Dendritic cell treated with granulocyte-macrophage colony-stimulating factor and Interleukin-4, amounts not matched to agents 40 ng/mL and 50 ng/mL, for 4 days (primary cell): ENCODE measurements around the gene ALKBH7.
A peak's percentile ranks its signal among the peaks of the same experiment; 100 is the strongest.
"Not testable (repeated sequence)": the region's sequence is repeated elsewhere in the genome, so short reads cannot be mapped to it uniquely, and the experiment has no call there.

Experiments
- H3K27ac Mint-ChIP-seq: one replicate; pipeline ENCODE4 v1.8.0; 2022; ENCODE audit warnings: mild to moderate bottlenecking, mixed read lengths
- H3K27me3 Mint-ChIP-seq: one replicate; pipeline ENCODE4 v1.8.0; 2022; ENCODE audit warnings: mild to moderate bottlenecking, mixed read lengths
- H3K36me3 Mint-ChIP-seq: one replicate; pipeline ENCODE4 v1.8.0; 2022; ENCODE audit warnings: low read depth, mixed read lengths
- H3K4me1 Mint-ChIP-seq: one replicate; pipeline ENCODE4 v1.8.0; 2022; ENCODE audit warnings: low read depth, mixed read lengths
- H3K4me3 Mint-ChIP-seq: one replicate; pipeline ENCODE4 v1.8.0; 2022; ENCODE audit warnings: mild to moderate bottlenecking, moderate library complexity, mixed read lengths
- H3K9me3 Mint-ChIP-seq: one replicate; pipeline ENCODE4 v1.8.0; 2022; ENCODE audit warnings: mixed read lengths
- intact Hi-C: fragments of 100-400 bp; cut with micrococcal nuclease; formaldehyde crosslinking; loops from one replicate; pipeline ENCODE4 v1.15.0; 2022

The ALKBH7 gene

DNA sequence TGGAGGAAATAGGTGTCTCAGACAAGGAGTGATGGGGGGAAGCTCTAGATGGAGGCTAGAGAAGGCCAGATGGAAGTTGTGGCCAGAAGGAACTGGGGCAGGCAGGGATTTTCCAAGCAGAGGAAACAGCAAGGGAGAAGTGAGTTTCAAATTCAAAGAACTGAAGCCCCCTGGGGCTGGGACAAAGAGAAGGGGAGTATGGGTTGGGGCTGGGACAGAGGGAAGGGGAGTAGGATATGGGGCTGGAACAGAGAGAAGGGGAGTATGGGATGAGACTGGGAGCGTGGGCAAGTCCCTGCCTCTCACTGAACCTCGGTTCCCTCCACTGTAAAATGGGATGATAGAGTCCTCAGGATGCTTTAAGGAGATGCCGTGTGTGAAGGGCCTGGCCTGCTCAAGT is 22.2 kb downstream of the ALKBH7 start:
- H3K36me3 Mint-ChIP-seq = peaks cover 41% of the 10 kb centered on the region
- no peaks in the 10 kb centered on the region for H3K9me3 Mint-ChIP-seq
- H3K4me3 Mint-ChIP-seq = no peak overlapping the region
- H3K4me1 Mint-ChIP-seq = peaks cover 34% of the 10 kb centered on the region
- H3K27me3 Mint-ChIP-seq = no peaks in the 10 kb centered on the region
- H3K27ac Mint-ChIP-seq = peak overlapping the region; percentile 97
- intact Hi-C loops = no loop called here

DNA sequence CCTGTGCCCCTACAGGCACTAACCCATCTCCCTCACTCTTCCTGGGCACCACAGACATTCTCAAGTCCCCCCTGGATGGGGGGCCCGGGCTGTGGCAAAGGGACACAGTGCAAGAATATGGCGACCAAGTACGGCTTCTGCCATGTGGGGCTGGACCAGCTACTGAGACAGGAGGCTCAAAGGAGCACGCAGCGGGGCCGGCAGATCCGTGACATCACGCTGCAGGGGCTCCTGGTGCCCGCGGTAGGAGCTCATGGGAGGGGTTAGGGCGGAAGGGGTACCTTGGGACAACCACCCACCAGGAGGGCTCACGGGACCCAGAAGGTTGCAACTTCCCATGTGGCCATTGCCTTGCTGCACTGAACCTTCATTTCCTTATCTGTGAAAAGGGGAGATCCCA is 23.7 kb downstream of the ALKBH7 start:
- intact Hi-C loops = no loop called here
- Mint-ChIP-seq H3K27ac (no peak overlapping the region), H3K36me3 (peaks cover 28% of the 10 kb centered on the region), H3K27me3 (no peaks in the 10 kb centered on the region), H3K4me1 (peaks cover 28% of the 10 kb centered on the region), H3K4me3 (no peak overlapping the region), H3K9me3 (no peaks in the 10 kb centered on the region)

DNA sequence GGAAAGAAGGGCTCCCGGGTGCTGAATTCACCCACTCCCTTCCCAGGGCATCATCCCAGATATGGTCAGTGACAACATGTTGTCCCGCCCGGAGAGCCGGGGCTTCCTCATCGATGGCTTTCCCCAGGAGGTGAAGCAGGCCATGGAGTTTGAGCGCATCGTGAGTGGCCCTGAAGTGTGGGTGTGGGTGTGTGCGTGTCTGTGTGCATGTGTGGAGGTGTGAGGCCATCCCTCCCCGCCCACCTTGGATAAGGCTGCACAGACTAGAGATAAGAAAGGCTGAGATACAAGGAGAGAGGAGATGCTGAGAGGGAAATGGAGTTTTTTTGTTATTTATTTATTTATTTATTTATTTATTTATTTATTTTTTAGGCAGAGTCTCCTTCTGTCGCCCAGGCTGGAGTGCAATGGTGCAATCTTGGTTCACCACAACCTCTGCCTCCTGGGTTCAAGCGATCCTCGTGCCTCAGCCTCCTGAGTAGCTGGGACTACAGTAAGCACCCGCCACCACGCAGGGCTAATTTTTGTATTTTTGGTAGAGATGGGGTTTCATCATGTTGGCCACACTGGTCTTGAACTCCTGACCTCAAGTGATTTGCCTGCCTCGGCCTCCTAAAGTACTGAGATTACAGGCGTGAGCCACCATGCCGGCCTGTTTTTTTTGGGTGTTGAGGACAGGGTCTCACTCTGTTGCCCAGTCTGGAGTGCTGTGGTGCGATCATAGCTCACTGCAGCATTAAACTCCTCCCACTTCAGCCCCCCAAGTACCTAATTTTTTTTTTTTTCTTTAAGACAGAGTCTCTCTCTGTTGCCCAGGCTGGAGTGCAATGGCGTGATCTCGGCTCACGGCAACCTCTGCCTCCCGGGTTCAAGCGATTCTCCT is 27.7 kb downstream of the ALKBH7 start:
- intact Hi-C loops, H3K4me3 Mint-ChIP-seq, H3K27me3 Mint-ChIP-seq, H3K27ac Mint-ChIP-seq, H3K4me1 Mint-ChIP-seq, H3K9me3 Mint-ChIP-seq, H3K36me3 Mint-ChIP-seq: not testable (repeated sequence)

DNA sequence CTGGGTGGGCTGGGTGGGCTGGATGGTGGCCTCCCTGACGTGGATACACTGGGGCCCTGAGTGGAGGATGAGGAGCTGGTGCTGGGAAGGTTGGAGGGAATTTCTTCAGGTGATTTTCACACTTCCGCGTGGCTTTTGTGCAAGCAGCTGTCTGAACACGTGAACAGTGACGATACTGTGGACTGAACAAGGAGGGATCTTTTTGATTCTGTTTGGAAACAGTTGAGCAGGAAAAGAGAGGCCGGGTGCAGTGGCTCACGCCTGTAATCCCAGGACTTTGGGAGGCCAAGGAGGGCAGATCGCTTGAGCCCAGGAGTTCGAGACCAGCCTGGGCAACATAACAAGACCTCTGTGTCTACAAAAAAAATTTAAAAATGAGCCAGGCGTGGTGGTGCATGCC is 29.5 kb downstream of the ALKBH7 start:
- Mint-ChIP-seq H3K9me3 (no peaks in the 10 kb centered on the region), H3K4me1 (peaks cover 11% of the 10 kb centered on the region), H3K4me3 (no peak overlapping the region), H3K27me3 (no peaks in the 10 kb centered on the region), H3K27ac (no peak overlapping the region), H3K36me3 (no peaks in the 10 kb centered on the region)
- intact Hi-C loops = no loop called here

DNA sequence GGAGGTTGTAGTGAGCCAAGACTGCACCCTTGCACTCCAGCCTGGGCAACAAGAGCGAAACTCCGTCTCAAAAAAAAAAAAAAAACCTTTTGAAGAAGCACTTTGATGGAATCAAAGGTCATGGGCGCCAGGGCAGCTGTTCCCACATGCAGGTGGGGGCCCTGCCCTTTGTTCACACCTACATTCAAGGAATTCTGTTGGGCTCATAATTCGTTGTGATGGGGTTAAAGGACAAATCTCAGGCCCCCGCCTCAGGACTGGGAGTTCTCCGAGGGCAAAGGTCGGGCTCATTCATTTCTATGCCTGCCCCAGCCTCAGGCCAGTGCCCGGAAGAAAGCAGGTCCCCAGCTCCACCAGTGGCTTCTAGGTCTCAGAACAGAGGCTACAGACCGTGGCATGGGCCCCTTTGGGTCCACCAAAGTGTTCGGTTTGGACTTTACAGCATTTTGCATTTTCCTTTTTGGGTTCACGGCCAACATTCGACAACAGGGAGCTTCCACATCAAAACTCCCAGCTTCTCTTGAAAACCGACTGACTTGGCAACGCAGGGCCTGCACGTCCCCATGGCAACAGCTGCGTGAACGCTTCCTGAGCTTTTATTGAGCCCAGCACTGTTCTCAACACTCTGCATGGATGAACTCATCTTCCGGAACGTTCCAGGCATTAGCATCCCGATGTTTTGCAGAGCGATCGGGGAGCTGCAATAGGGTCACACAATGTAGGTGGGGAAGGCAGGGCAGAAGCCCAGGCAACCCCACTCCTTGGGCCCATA is 30.4 kb downstream of the ALKBH7 start:
- intact Hi-C loops = no loop called here
- Mint-ChIP-seq H3K9me3 (no peaks in the 10 kb centered on the region), H3K4me1 (peaks cover 11% of the 10 kb centered on the region), H3K27me3 (no peaks in the 10 kb centered on the region), H3K36me3 (no peaks in the 10 kb centered on the region), H3K4me3 (no peak overlapping the region), H3K27ac (no peak overlapping the region)

DNA sequence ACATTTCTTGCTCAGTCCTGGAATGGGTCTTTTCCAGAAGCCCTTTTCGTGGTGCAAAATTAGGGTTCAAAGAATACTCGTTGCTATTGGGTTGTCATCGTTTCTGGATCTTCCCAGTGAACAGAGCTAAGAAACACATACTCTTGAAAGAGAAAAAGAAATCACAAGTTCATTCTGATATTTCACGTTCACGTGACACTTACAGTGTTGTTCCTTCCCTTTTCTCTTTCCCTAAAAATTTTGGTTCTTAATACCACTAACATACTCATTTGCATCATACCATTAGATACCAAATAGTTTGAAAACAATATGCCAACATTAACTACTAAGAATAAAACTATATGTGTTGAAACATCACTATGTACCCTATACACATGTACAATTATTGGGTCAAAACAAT is 33.8 kb downstream of the ALKBH7 start:
- Mint-ChIP-seq H3K9me3 (no peaks in the 10 kb centered on the region), H3K4me3 (no peak overlapping the region), H3K36me3 (no peaks in the 10 kb centered on the region), H3K27me3 (no peaks in the 10 kb centered on the region), H3K4me1 (peaks cover 11% of the 10 kb centered on the region), H3K27ac (peak overlapping the region; percentile 55)
- intact Hi-C loops = no loop called here

DNA sequence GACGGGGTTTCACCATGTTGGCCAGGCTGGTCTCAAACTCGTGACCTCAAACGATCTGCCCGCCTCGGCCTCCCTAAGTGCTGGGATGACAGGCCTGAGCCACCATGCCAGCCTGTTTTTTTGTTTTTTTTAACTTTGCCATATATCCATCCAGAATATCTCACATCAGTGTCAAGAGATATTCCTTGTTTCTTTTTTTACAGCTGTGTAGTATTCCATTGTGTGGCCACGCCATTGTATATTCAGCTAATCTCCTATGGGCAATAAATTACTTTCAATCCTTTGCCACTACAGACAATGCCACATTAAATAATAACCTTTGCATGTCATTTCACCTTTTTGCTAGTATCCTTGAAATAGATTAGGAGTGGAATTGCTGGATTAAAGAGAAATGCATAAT is 36.8 kb downstream of the ALKBH7 start:
- Mint-ChIP-seq H3K27ac (no peak overlapping the region), H3K4me3 (no peak overlapping the region), H3K27me3 (no peaks in the 10 kb centered on the region), H3K9me3 (no peaks in the 10 kb centered on the region), H3K36me3 (peaks cover 18% of the 10 kb centered on the region), H3K4me1 (peaks cover 5% of the 10 kb centered on the region)
- intact Hi-C loops = no loop called here

DNA sequence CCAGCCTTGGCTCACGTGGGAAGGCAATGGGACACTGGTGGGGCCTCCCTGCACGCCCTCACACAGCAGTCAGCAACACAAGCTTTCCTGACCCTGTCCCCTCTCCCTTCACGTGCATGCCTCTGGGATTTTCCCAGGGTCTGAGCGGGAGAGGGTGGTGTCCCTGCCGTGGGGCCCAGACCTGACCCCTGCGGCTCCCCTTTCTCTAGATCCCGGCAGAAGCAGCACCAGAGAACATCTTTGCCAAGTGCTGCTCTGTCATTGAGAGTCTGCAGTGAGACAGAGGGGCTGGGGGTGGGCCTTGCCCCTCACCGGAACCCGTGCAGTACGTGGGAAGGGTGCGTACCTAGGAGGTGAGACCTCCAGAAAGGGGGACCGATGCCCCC is 39.5 kb downstream of the ALKBH7 start:
- Mint-ChIP-seq H3K27me3 (no peaks in the 10 kb centered on the region), H3K9me3 (no peaks in the 10 kb centered on the region), H3K4me3 (no peak overlapping the region), H3K27ac (no peak overlapping the region), H3K4me1 (no peaks in the 10 kb centered on the region), H3K36me3 (peaks cover 45% of the 10 kb centered on the region)
- intact Hi-C loops = no loop called here

DNA sequence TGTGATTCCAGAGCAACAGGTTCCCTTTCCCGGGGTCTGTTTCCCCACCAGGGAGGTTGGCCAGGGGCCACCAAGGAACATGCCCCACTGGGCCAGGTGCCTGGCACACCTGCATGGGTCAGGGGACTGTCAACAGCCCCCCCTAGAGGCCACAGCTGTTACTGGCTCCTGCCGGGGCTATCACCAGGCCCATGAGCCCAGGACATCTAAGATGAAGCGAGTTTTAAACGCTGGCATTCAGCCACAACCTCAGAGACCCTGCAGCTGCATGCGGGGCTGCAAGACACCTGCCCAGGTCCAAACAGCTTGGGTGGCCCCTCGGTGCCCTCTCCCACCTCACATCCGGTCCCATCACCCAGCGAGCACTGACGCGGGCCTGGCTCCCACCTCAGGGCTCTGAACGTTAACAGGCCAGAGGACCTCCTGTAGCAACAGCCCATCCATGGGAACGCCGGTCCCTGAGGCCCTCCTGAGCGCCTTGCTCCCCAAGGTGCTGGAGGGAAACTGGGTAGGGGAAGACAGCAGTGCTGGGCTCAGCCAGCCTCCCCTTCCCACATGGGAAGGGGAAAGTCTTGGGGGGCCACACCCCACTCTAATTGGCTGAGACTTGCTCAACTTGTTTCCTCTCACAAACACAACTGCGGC is 40.0 kb downstream of the ALKBH7 start:
- Mint-ChIP-seq H3K36me3 (peaks cover 50% of the 10 kb centered on the region), H3K27me3 (no peaks in the 10 kb centered on the region), H3K4me1 (no peaks in the 10 kb centered on the region), H3K9me3 (no peaks in the 10 kb centered on the region), H3K27ac (no peak overlapping the region), H3K4me3 (no peak overlapping the region)
- intact Hi-C loops = no loop called here

DNA sequence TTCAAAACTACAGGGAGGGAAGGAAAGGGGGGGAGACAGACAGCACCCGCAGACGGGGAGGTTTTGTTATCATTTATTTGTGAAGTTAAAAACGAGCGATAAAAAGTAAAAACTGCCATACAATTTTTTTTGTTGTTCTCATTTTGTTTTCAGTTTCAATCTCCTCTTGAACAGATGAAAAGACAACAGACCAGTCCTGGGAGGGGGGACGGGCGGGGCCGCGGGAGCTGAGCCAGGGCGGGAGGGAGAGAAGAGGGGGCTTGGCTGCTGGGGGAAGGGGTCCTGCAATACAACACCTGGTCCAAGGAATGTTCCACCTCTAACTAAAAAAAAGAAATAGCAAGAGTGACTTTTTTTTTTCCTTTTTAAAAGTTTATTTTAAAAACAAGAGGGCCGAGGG is 40.7 kb downstream of the ALKBH7 start:
- Mint-ChIP-seq H3K27ac (no peak overlapping the region), H3K9me3 (no peaks in the 10 kb centered on the region), H3K4me3 (no peak overlapping the region), H3K4me1 (no peaks in the 10 kb centered on the region), H3K27me3 (no peaks in the 10 kb centered on the region), H3K36me3 (peaks cover 57% of the 10 kb centered on the region)
- intact Hi-C loops = no loop called here

DNA sequence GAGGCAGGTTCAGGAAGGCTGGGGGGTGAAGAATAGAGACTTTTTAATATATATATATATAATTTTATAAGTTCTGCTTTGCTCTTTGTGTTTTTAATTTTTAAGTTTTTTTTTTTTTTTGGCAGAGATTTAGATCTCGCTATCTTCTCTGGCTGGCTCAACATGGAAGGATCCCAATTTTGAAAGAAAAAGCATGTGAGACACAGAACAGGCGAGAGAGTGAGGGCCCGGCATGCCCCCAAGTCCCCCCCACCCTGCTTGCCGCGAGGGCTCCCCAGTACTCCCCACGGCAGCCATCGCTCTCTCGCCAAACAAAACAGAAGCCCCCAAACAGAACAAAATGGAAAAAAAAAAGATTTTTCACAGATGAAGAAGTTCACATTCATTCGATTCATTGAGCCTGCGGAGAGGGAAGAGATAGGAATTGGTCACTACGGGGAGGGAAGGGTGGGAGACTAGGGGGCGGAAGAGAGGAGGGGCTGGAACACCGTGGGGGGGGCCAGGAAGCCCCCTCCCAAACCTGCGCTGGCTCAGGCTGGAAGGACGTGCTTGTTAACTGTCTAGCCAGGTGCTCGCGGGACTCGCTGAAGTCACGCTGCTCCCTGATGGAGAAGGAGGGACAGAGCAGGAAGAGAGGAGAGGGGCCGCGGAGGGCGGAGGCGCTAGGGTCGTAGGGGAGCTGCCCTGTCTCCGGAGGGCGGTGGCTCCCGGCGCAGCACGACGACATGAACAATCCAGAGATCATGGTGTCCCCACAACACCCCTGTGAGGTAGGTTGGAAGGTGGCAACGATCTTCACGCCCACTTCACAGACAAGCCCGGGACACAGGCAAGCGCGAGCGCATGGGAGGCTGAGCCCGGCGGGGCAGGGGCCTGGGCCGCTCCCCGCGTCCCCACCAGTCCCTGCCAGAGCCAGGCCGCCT is 41.4 kb downstream of the ALKBH7 start:
- Mint-ChIP-seq H3K4me3 (no peak overlapping the region), H3K9me3 (no peaks in the 10 kb centered on the region), H3K27me3 (no peaks in the 10 kb centered on the region), H3K36me3 (peaks cover 64% of the 10 kb centered on the region), H3K27ac (no peak overlapping the region), H3K4me1 (no peaks in the 10 kb centered on the region)
- intact Hi-C loops = no loop called here

DNA sequence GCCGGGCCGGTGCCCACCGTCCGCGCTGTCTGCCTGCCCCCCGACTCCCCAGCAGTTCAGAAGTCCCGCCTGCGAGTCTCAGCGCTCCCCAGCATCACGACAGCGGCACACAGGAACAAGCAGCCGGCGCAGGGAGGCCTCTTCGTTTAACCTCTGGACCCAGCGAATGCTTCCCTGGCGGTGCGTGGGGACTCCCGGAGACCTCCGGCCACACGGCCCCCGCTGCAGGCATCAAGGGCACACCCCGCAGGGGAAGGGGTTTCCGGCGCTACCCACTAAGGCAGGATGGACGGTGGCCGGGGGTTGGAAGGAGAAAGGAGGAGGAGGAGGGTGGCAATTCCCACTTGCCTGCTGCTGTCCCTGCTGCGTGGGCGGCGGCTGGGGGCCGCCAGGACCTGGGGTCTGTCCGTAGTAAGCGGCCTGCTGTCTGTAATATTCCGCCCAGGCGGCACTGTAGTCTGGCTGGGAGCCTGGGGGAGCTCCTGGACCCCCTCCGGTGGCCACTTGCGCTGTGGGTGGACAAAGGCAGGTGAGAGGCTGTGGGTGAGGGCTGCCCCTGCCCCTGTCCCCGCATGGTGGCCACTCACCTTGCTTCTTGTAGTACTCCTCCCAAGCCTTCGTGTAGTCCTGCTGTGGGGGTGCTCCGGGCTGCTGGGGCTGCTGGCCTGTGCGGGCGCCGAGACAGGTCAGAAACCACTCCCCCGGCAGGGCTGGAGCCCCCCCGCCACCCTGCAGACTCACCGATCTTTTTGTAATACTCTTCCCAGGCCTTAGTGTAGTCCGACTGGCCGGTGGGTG is 42.4 kb downstream of the ALKBH7 start:
- H3K27me3 Mint-ChIP-seq = no peaks in the 10 kb centered on the region
- no peaks in the 10 kb centered on the region for H3K9me3 Mint-ChIP-seq
- H3K36me3 Mint-ChIP-seq = peaks cover 74% of the 10 kb centered on the region
- H3K4me1 Mint-ChIP-seq = peaks cover 2% of the 10 kb centered on the region
- intact Hi-C loops = no loop called here
- no peak overlapping the region for H3K4me3 Mint-ChIP-seq
- no peak overlapping the region for H3K27ac Mint-ChIP-seq
